ENCODE results near the gene ERP27.

DNA sequence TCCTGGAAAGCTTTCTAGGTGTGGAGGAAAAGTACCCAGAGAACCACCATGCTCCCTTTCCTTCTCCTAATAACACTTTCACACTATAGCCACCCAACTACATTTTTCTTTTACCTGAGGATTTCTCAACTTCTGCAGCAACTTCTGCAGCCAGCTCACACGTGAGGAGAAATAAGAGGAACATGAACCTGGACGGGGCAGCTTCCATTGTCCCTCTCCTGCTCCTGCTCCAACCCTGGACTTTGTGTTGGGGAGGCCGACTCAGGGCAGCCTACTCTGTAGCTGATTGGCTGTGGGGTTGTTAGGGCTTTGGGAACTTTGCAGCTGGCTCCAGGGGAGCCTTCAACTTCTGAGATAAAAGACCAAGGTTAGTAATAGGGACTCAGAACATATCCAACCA, at the start of gene ERP27:
- TF ChIP-seq, protein P1, sequence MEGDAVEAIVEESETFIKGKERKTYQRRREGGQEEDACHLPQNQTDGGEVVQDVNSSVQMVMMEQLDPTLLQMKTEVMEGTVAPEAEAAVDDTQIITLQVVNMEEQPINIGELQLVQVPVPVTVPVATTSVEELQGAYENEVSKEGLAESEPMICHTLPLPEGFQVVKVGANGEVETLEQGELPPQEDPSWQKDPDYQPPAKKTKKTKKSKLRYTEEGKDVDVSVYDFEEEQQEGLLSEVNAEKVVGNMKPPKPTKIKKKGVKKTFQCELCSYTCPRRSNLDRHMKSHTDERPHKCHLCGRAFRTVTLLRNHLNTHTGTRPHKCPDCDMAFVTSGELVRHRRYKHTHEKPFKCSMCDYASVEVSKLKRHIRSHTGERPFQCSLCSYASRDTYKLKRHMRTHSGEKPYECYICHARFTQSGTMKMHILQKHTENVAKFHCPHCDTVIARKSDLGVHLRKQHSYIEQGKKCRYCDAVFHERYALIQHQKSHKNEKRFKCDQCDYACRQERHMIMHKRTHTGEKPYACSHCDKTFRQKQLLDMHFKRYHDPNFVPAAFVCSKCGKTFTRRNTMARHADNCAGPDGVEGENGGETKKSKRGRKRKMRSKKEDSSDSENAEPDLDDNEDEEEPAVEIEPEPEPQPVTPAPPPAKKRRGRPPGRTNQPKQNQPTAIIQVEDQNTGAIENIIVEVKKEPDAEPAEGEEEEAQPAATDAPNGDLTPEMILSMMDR (IDR thresholded peaks at IDR 0.05; ENCODE audit: insufficient read depth, low read depth, low read length): no peak
- TF ChIP-seq EZH2 (IDR thresholded peaks at IDR 0.05; ENCODE audit: insufficient read depth, low read length): no peak

All from astrocyte (in vitro differentiated cells and primary cell).